HG02759 (cell line): ENCODE data around the gene NOCT.
A peak's percentile ranks its signal among the peaks of the same experiment; 100 is the strongest.
"Not testable (repeated sequence)": the region's sequence is repeated elsewhere in the genome, so short reads cannot be mapped to it uniquely, and the experiment has no call there.

Experiments
- ATAC-seq: cut with Tn5 transposase; IDR thresholded peaks from one replicate; pipeline ENCODE4 v1.9.1; 2021; ENCODE audit warnings: mild to moderate bottlenecking, moderate library complexity; ENCODE audit not compliant: unreplicated experiment

Gene NOCT

DNA sequence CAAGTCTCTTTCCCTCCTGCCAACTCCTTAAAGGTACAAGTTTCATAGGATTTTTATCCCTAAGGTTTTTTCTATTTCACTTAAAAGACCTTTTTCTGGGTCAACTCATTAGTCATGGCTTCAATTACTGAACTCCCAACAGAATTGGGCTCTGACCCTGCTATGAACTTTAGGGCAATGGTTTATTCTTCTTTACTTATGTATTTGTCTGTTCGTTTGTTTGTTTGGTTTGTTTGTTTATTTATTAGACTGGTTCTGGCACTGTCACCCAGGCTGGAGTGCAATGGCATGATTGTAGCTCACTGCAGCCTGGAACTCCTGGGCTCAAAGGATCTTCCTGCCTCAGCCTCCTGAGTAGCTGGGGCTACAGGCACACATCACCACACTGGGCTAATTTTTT lies 5.9 kb upstream of the NOCT start:
- ATAC-seq = no peak

DNA sequence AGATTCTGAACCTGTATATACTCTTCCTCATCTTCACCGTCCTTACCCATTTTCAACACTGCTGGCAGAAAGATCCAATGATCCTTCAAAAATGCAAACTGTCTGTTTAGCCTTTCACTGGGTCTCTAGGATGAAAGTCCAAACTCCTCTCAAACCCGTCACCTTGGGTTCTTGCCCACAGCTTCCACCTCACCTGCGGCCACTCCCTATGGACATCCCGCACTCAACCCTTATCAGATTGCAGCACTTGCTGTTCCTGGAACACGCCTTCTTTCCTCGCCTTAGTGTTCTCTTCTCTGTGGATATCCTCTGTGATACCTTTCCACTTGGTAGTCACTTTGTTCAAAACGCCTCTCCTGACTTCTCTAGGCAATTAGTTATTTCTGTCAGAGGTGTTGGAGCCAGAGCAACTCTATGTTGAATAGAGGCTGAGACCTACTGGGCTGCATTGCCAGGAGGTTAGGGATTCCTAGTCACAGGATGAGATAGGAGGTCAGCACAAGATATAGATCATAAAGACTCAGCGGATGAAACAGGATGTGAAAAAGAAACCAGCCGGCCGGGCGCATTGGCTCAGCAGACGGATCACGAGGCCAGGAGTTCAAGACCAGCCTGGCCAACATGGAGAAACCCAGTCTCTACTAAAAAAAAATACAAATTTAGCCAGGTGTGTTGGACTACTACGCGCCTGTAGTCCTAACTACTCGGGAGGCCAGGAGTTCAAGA lies 4.2 kb upstream of the NOCT start:
- no peak for ATAC-seq

DNA sequence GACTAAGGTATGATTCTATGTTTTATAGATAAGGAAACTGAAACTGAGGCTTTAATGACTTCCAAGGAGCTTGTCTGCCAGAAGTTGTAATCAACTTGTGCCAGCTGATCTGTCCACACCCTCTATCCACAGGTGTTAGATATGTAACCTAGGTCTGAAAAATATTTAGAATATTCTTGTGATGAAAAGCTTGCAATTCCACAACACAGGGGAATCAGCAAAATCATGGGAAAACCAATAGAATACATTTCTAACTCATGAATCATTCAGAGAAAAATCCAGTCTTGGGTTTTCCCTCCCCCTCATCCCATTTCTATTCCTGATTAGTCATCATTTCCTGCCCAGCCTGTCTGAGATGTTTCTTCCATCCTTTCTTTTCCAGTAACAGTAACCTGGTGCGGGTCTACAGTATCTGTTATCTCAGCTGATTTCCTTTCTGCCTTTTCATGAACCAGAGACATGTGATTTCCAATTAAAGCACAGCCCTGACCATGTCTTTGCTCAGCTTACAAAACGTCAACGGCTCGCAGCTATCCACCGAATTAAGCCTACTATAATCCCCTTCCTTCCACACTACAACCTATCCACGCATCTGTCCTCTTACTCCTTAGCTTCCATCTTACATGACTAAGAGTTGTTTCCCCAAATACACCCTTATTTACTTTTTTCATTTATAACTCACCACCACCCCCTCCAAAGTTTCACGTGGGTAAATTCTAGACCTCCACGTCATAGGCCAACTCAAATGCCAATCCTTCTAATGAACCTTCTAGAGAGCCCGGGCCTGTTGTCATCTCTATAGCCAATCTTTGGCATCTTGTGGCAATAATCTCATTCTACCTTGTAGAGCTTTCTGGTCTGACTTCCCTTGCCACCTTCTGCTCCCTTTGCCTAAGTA lies 961 bp upstream of the NOCT start:
- peak; percentile 3 for ATAC-seq

DNA sequence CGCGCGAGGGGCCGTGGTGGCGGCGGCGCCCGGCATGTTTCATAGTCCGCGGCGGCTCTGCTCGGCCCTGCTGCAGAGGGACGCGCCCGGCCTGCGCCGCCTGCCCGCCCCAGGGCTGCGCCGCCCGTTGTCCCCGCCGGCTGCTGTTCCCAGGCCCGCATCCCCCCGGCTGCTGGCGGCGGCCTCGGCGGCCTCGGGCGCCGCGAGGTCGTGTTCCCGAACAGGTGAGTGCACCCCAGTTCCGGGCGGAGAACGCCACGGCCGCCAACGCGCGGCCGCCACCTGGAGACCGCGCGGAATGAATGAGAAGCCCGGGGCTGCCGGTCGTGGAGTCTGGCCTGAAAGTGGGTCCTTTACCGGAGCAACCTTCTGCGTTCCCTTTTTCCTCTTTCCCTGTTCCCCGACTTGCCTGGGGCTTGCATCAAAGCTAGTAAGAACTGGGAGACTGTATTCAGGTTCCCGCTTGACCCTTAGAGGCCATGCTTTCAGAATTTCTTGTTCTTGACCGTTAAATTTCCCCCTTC lies 429 bp downstream of the NOCT start:
- peak; percentile 40 for ATAC-seq

DNA sequence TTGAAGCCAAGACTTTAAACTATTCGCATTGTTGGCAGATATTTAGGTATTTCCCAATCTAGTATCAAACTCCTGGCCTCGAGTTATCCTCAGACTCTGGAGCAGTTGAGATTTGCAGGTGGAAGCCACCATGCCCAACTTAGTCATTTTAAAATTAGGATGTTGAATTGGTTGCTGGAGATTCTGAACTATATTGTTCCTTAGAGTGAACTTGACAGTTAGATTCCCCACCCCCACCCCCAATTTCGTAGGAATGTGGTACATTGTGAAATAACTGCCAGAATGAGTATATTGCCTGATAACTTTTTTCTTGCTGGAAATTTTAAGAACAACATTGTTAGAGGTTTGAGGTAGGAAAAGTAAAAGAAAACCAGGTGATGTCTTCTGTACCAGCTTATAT lies 2.3 kb downstream of the NOCT start:
- ATAC-seq = no peak

DNA sequence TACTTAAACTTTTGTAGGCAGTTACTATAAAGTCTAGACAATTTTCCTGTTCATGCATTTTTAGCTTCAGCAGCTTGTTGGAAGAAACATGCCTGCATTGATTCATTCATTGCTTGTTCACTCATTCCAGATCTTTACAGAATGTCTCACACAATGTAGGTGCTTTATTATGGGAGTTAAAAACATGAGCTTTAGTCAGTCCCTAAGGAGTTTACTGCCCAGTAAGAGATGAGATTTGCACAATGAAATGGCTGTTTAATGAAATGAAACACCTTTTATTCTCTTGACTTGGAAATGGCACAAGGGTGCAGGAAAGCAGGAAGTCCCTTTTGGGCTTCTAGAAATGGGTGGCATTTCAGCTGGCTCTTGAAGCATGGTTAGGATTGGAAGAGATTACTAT lies 2.9 kb downstream of the NOCT start:
- no peak for ATAC-seq

DNA sequence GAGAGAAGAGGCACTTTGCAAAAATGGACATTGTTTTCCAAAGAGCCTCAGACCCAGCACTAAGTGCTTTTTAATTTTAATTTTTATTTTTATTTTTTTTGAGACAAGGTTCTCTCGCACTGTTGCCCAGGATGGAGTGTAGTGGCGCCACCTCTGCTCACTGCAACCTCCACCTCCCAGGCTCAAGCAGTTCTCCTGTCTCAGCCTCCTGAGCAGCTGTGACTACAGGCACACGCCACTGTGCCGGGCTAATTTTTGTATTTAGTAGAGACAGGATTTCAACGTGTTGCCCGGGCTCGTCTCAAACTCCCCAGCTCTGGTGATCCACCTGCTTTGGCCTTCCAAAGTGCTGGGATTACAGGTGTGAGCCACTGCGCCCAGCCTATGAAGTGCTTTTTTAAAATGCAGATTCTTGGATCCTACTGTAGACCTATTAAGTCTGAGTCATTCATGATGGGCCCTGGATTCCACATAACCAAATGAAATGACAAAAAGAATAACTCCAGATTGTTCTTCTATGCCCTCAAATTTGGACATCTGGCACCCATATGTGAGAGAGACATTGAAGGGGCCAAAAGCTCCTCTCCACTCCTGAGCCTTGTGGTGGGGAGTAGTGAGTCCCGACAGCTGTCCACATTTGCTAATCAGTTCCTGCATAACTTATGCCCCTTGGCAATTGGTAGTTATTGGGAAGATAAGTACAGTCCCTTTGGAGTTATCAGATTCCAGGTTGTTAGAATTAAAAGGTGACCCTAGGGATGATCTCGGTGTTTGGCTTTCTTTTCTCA lies 3.6 kb downstream of the NOCT start:
- no peak for ATAC-seq

DNA sequence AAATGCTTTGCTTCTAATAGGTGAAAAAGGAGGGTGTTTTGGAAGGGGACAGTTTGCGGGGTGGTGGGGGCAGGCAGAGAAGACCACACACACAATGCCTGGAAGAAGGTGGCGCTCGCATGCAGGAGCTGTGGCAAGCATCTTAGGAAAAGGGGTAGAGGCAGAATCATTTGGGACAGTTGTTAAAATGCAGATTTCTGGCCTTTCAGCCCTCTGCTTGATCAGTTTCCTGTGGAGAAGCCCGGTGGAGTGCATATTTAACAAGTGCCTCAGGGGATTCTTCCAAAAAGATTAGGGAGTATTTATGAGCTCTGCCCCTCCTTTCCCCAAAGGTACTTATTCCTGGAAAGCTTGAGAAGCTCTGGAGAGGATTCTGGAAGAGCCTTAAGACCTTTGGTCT lies 4.8 kb downstream of the NOCT start:
- ATAC-seq = no peak

DNA sequence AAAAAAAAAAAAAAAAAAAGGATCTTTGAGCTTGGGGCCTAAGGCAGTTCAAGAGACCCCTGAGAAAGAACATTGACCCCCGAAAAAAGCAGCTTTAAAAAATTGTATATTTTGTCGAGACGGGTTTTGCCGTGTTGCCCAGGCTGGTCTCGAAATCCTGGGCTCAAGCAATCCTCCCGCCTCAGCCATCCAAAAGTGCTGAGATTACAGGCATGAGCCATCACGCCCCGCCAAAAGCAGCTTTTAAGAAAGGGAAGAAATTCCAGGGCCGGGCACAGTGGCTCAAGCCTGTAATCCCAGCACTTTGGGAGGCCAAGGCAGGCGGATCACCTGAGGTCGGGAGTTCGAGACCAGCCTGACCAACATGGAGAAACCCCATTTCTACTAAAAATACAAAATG lies 5.5 kb downstream of the NOCT start:
- not testable (repeated sequence) for ATAC-seq

DNA sequence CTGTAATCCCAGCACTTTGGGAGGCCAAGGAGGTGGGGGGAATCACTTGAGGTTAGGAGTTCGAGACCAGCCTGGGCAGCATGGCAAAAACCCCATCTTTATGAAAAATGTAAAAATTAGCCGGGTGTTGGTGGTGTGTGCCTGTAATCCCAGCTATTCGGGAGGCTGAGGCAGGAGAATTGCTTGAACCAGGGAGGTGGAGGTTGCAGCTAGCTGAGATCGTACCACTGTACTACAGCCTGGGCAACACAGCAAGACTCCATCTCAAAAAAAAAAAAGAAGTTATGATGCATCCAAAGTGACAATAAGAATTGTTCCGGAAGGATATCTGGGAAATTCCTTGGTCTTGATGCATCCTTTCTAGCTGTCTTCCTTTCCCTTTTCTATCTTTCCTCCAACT lies 7.3 kb downstream of the NOCT start:
- no peak for ATAC-seq

DNA sequence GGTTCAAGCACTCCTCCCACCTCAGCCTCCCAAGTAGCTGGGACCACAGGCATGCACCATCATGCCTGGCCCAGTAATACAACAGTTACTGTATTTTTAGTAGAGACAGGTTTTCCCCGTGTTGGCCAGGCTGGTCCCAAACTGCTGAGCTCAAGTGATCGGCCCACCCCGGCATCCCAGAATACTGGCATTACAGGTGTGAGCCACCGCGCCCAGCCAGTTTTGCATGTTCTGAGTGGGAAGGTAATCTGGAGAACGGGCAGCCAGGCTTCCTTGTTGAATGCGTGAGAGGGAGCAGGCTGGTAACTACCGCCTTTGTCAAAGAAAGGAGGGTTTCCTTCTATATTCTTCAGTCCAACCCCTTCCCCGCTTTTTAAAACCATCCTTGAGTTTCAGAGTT lies 9.1 kb downstream of the NOCT start:
- no peak for ATAC-seq

DNA sequence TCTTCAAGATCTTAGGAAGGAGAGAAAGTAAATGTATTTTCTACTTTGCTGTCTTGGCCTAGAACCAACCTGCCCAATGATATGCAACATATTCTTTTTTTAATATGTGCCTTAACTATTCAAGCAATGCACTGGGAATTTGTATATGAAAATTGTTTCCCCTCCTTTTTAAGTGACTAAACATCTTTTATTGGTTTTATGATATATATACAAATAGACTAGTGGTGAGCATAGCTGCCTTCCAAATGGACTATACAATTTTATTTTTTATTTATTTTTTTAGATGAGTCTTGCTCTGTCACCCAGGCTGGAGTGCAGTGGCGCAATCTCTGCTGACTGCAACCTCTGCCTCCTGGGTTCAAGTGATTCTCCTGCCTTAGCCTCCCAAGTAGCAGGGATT lies 10.3 kb downstream of the NOCT start:
- no peak for ATAC-seq

DNA sequence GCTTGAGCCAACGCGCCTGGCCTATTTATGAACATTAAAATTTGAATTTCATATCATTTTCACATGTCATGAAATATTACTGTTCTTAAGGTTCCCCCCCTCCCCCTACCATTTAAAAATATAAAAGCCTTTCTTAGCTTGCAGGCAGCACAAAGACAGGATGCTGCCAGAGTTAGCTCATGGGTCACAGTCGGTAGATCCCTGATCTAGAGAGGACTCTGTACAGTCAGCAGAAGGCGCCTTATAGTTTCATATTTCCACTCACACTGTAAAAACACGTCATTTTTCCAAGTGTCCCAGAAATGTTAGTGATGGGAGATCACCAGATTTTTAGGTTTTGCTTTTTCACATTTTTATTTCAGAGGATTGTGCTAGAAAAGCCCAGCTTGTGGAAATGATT lies 12.2 kb downstream of the NOCT start:
- ATAC-seq = no peak

DNA sequence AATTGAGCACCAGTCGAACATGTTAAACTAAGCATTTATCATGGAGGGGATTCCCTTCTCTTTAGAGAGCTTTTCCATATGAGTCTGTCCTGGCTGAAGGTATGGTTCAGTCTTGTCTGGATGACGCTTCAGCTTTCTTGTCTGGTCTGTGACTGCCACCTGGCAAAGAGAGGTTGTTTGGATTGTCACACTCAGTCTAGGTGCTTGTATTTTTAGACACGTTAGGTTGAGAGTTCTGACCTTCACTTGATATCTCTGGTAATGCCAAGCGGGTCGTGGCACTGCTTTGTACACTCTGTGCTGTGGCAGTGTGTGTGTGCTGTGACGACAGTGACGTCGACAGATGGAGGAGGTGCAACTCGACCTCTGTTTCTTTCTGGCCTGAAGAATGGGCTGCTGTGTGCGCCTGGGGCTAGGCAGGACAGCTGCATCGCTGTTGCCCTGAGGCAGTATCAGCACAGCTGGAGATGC lies 12.6 kb downstream of the NOCT start:
- no peak for ATAC-seq

DNA sequence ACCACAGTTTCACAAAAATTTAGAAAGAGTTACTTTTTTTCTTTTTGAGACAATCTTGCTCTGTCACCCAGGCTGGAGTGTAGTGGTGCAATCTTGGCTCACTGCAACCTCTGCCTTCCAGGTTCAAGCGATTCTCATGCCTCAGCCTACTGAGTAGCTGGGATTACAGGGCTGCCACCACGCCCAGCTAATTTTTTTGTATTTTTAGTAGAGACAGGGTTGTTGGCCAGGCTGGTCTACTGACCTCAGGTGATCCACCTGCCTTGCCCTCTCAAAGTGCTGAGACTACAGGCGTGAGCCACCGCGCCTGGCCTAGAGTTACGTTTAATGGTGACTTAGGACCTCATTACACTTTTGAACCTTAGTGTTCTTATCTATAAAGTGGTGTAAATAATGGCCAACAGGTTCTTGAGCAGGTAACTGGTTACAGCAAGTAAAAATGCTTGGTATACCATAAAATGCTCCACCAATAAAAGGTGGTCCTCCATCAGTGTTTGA lies 14.3 kb downstream of the NOCT start:
- ATAC-seq = not testable (repeated sequence)

DNA sequence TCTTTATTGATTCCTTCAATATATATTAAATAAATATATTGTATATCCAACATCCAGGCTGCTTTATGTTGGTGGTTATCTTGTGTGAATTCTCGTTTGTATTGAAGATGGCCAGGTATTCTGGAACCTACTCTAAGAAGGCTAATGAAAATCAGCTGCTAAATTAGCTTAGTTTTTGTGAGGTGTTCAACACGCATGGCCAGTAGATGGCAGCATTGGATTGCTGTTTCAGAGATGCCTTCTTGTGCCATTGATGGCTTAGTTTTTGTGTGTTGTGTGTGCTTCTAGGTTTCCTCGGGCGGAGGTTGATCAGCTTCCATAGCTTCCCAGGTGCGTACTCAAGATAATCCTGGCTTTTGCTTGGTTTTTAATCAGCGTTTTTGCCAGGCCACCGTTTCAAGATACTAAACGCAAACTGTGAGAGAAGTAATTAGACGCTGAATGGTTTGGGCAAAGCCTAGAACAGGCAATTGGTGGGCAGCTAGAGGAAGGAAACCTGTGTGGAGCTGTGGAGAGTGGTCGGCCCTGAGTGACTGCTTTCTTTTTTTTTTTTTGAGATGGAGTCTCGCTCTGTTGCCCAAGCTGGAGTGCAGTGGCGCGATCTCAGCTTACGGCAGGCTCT lies 15.1 kb downstream of the NOCT start:
- ATAC-seq = peak; percentile 70

DNA sequence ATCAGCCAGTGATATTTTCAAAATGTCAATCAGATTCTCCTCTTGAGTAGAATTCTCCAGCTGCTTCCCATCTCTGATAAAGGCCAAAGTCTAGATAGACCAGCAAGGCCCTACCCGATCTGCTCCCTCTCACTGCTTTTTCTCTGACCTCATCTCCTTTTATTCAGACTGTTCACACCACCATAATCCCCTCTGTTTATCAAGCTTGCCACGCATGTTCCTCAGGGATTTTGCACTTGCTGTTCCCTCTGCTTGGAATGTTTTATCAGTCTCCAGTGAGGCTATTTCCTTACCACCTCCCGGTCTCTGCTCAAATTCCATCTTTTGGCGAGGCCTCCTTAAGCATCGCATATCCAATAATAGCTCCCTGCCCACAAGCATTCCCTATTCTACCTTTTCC lies 20.1 kb downstream of the NOCT start:
- no peak for ATAC-seq

DNA sequence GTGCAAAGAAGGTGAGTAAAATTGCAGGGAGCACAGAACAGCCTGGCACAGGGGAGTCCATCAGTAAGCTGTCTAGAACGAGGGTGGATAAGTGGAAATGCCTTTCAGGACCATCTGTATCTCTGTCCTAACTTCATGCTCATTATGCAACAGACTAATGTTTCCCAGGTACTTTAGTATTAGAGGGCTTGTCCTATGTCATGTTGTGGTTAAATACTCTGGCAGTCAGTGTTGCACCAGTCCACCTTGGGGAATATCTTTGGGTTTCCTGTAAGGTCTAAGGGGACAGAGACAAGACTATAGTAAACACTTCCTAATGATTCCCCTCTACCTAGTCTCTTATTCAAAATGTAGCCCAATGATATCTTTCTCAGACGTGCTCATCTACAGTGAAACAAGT lies 21.3 kb downstream of the NOCT start:
- no peak for ATAC-seq

DNA sequence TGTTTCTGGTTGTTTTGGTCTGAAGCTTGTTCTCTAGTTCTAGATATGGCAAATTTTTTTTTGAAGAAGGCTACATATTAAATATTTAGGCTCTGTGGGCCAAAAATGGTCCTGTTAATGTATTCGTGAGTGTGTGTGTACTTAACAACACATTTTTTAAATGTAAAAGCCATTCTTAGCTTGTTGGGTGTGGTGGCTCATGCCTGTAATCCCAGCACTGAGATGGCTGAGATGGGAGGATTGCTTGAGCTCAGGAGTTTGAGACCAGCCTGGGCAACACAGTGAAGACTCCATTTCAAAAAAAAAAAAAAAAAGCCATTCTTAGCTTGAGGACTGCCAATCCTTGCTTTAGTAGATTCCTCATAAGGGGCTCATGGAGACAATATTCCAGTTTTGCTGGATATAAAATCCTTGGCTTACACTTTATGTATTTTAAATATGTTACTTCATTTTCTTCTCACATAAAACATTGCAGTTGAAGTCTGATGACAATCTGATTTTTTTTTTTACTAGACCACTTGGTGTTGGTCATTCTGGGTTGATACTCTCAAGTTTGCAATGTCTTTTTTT lies 23.4 kb downstream of the NOCT start:
- no peak for ATAC-seq

DNA sequence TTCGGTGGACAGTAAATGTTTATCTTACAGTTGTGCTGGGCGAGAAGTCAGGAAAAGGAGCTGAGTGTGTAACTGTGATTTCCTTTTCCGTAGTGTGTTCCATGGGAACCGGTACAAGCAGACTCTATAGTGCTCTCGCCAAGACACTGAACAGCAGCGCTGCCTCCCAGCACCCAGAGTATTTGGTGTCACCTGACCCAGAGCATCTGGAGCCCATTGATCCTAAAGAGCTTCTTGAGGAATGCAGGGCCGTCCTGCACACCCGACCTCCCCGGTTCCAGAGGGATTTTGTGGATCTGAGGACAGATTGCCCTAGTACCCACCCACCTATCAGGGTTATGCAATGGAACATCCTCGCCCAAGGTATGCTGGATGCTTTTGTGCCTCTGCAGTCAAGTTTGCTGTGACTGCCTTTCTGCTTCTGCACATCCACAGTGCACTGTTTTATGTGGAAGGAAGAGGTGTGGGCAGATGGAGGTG lies 27.4 kb downstream of the NOCT start:
- ATAC-seq = no peak
